ENCODE measurements around the gene COL18A1. TPM values are rescaled to one million over a fixed set of nuclear protein-coding genes. Genes with fewer than 3 reads are reported as not detected.

COL18A1 gene
- polyA plus RNA-seq, 1 donor (not counting 4 experiments of a cell fraction or from before 2014, with no cell fraction given) = 13.0 TPM

GRCh38 chr21:45432575-45433255 lies 27.8 kb downstream of the COL18A1 start:
- H2AFZ ChIP-seq (ENCODE audit: control insufficient read depth, low read length) = no peak overlapping the region
- dilution Hi-C loops (cut with MboI; ENCODE audit: extremely low pct_ligation_motif_present, low sequenced_read_pairs) = no loop called here
- H3K9me3 ChIP-seq (ENCODE audit: control insufficient read depth, low read depth, low read length) = no peaks in the 10 kb centered on the region
- no peaks in the 10 kb centered on the region for H3K27me3 ChIP-seq (ENCODE audit: control insufficient read depth, extremely low read depth, insufficient read depth, low read length)
- H3K79me2 ChIP-seq (ENCODE audit: control insufficient read depth, insufficient read depth, low read length) = peaks cover 11% of the 10 kb centered on the region
- peaks cover 0 to 3% of the 10 kb centered on the region in 2 experiments for H3K36me3 ChIP-seq (ENCODE audit: control insufficient read depth in 2 of 2, extremely low read depth in 1 of 2, insufficient read depth in 2 of 2, low read length in 2 of 2)
- no peak for DNase-seq (ENCODE audit: low read depth, low spot score)
- H3K4me2 ChIP-seq (ENCODE audit: control insufficient read depth, extremely low read depth, insufficient read depth, low read depth, low read length) = no peak overlapping the region
- no peak overlapping the region for H3K27ac ChIP-seq (ENCODE audit: control insufficient read depth, insufficient read depth, low read length)
- no peak for FAIRE-seq
- peaks cover 17% of the 10 kb centered on the region for H4K20me1 ChIP-seq (ENCODE audit: control insufficient read depth, extremely low read depth, insufficient read depth, low read length)
- no peak overlapping the region for H3K4me3 ChIP-seq (ENCODE audit: control insufficient read depth in 2 of 3, extremely low read depth in 1 of 3, insufficient read depth in 2 of 3, low read depth in 1 of 3, low read length in 3 of 3)
- no peaks in the 10 kb centered on the region for H3K9me1 ChIP-seq (ENCODE audit: control insufficient read depth, extremely low read depth, insufficient read depth, low read length)
- peaks cover 6% of the 10 kb centered on the region for H3K4me1 ChIP-seq (ENCODE audit: control insufficient read depth, extremely low read depth, insufficient read depth, low read length)
- TF ChIP-seq, protein P1, sequence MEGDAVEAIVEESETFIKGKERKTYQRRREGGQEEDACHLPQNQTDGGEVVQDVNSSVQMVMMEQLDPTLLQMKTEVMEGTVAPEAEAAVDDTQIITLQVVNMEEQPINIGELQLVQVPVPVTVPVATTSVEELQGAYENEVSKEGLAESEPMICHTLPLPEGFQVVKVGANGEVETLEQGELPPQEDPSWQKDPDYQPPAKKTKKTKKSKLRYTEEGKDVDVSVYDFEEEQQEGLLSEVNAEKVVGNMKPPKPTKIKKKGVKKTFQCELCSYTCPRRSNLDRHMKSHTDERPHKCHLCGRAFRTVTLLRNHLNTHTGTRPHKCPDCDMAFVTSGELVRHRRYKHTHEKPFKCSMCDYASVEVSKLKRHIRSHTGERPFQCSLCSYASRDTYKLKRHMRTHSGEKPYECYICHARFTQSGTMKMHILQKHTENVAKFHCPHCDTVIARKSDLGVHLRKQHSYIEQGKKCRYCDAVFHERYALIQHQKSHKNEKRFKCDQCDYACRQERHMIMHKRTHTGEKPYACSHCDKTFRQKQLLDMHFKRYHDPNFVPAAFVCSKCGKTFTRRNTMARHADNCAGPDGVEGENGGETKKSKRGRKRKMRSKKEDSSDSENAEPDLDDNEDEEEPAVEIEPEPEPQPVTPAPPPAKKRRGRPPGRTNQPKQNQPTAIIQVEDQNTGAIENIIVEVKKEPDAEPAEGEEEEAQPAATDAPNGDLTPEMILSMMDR (optimal IDR thresholded peaks at IDR 0.05 in 1 of 3, IDR thresholded peaks at IDR 0.05 in 1 of 3, conservative IDR thresholded peaks at IDR 0.05 in 1 of 3; ENCODE audit: extremely low read depth in 1 of 3, insufficient read depth in 2 of 3, low read length in 3 of 3) = no peak
- TF ChIP-seq EZH2 (IDR thresholded peaks at IDR 0.05; ENCODE audit: low read length) = no peak
- H3K9ac ChIP-seq (ENCODE audit: control insufficient read depth, extremely low read depth, insufficient read depth, low read length) = no peak overlapping the region

DNA sequence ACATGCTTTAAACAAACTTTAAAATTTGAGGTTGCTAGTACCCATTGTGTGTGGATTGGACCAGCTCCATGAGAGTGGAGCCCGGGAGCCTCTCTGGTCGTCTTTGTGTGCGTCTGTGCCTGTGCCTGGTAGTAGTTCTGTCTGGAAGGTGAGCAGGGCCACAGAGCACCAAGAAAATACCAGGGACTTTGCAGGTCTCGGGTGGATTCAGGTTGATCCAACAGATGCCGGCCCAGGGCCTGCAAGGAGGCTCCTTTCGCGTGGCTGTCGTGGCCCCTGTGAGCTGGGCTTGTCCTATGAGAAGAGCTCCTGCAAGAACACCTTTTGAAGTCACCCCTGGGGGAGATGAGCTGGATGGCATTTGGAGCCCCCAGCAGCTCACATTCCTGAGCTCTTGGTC lies 28.3 kb downstream of the COL18A1 start:
- H3K9ac ChIP-seq (ENCODE audit: control insufficient read depth, extremely low read depth, insufficient read depth, low read length) = no peak overlapping the region
- TF ChIP-seq, protein P1 (optimal IDR thresholded peaks at IDR 0.05 in 1 of 3, IDR thresholded peaks at IDR 0.05 in 1 of 3, conservative IDR thresholded peaks at IDR 0.05 in 1 of 3; ENCODE audit: extremely low read depth in 1 of 3, insufficient read depth in 2 of 3, low read length in 3 of 3) = no peak
- no peak for TF ChIP-seq EZH2 (IDR thresholded peaks at IDR 0.05; ENCODE audit: low read length)

More for the DNA sequence above, 28.3 kb downstream of the COL18A1 start:
- no peak overlapping the region for H3K4me3 ChIP-seq (ENCODE audit: control insufficient read depth in 2 of 3, extremely low read depth in 1 of 3, insufficient read depth in 2 of 3, low read depth in 1 of 3, low read length in 3 of 3)
- no peak overlapping the region for H3K27ac ChIP-seq (ENCODE audit: control insufficient read depth, insufficient read depth, low read length)
- no peaks in the 10 kb centered on the region for H3K27me3 ChIP-seq (ENCODE audit: control insufficient read depth, extremely low read depth, insufficient read depth, low read length)
- dilution Hi-C loops (cut with MboI; ENCODE audit: extremely low pct_ligation_motif_present, low sequenced_read_pairs) = no loop called here
- no peak overlapping the region for H2AFZ ChIP-seq (ENCODE audit: control insufficient read depth, low read length)
- no peaks in the 10 kb centered on the region for H3K9me3 ChIP-seq (ENCODE audit: control insufficient read depth, low read depth, low read length)
- peaks cover 17% of the 10 kb centered on the region for H4K20me1 ChIP-seq (ENCODE audit: control insufficient read depth, extremely low read depth, insufficient read depth, low read length)
- DNase-seq (ENCODE audit: low read depth, low spot score) = no peak
- H3K36me3 ChIP-seq (ENCODE audit: control insufficient read depth in 2 of 2, extremely low read depth in 1 of 2, insufficient read depth in 2 of 2, low read length in 2 of 2) = peaks cover 0 to under 1% of the 10 kb centered on the region in 2 experiments
- no peaks in the 10 kb centered on the region for H3K9me1 ChIP-seq (ENCODE audit: control insufficient read depth, extremely low read depth, insufficient read depth, low read length)
- H3K79me2 ChIP-seq (ENCODE audit: control insufficient read depth, insufficient read depth, low read length) = peaks cover 9% of the 10 kb centered on the region
- FAIRE-seq = no peak
- peaks cover under 1% of the 10 kb centered on the region for H3K4me1 ChIP-seq (ENCODE audit: control insufficient read depth, extremely low read depth, insufficient read depth, low read length)
- no peak overlapping the region for H3K4me2 ChIP-seq (ENCODE audit: control insufficient read depth, extremely low read depth, insufficient read depth, low read depth, low read length)

All from keratinocyte (primary cell).